Muscle layer of colon (tissue), 2 donors: ENCODE data around the gene ITGAE.

Experiments
- H3K27ac ChIP-seq: one replicate; pipeline ENCODE4 v1.7.0; 2013; ENCODE audit warnings: low read depth, mild to moderate bottlenecking, low read length, moderate library complexity
- H3K27me3 ChIP-seq, 2 donors: one replicate each; pipeline ENCODE4 v1.7.0; 2013; ENCODE audit warnings: low read length in 2 of 2, mild to moderate bottlenecking in 2 of 2; ENCODE audit not compliant: insufficient read depth in 2 of 2, control insufficient read depth in 1 of 2
- H3K36me3 ChIP-seq: one replicate; pipeline ENCODE4 v1.7.0; 2013; ENCODE audit warnings: mild to moderate bottlenecking, low read length; ENCODE audit not compliant: insufficient read depth
- H3K4me1 ChIP-seq: one replicate; pipeline ENCODE4 v1.7.0; 2013; ENCODE audit warnings: mild to moderate bottlenecking, low read length; ENCODE audit not compliant: insufficient read depth
- H3K4me3 ChIP-seq, 2 donors: one replicate each; pipeline ENCODE4 v1.7.0; 2013; ENCODE audit warnings: low read length in 2 of 2, low read depth in 1 of 2, mild to moderate bottlenecking in 1 of 2, moderate library complexity in 1 of 2
- H3K9ac ChIP-seq: one replicate; pipeline ENCODE4 v1.7.0; 2013; ENCODE audit warnings: low read length
- H3K9me3 ChIP-seq: one replicate; pipeline ENCODE4 v1.7.0; 2013; ENCODE audit warnings: mild to moderate bottlenecking, low read length
- donor health status: abdominal sarcoma.
- donor health status: Adenocarcinoma of cecum.

The ITGAE gene

DNA sequence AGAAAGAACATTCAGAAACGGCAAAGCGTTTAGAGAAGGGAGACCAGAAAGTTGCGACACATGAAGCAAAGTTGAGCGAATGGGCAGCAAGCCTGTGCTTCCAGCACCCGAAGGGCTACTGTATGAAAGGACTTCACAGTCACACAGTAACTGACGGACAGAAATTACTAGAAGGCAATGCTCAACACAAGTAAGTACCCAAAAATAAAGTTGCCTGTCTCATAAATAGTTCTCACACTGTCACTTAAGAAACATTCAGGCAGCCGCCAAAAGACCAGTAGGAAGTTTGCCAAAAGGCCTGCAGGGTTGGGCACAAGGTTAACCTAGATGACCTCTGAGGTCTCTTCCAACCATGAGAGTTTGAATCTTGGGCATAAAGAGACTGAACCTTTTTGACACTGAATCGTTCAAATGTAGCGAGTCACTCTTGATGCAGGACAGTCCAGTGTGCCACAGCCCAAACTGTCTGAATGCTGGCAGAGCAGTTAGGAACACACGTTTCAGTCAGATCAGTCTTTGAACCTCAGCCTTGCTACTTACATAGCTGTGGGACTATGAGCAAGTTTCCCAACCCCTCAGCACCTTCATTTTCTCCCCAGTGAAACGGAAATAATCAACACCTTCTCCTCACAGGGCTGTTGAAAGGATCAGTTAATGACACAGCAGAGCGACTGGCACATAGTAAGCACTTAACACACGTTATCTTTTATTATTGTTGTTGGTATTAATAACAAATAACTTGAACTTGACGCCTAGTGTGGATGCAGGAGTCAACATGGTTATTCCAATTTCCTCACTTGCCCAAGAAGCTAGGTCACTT is 34.6 kb upstream of the ITGAE start:
- no peak overlapping the region for H3K9ac ChIP-seq
- H3K27me3 ChIP-seq = no peaks in the 10 kb centered on the region
- no peaks in the 10 kb centered on the region for H3K4me1 ChIP-seq
- H3K27ac ChIP-seq = no peak overlapping the region
- no peaks in the 10 kb centered on the region for H3K9me3 ChIP-seq
- H3K36me3 ChIP-seq = peaks cover 27% of the 10 kb centered on the region
- H3K4me3 ChIP-seq = no peak overlapping the region

- no peak overlapping the region for H3K4me3 ChIP-seq
- H3K27me3 ChIP-seq = no peaks in the 10 kb centered on the region
- H3K9ac ChIP-seq = no peak overlapping the region
- H3K9me3 ChIP-seq = no peaks in the 10 kb centered on the region
- no peak overlapping the region for H3K27ac ChIP-seq
- H3K36me3 ChIP-seq = peaks cover 19% of the 10 kb centered on the region
- no peaks in the 10 kb centered on the region for H3K4me1 ChIP-seq
Measured at GRCh38 chr17:3834811-3835210, 33.8 kb upstream of the ITGAE start.

DNA sequence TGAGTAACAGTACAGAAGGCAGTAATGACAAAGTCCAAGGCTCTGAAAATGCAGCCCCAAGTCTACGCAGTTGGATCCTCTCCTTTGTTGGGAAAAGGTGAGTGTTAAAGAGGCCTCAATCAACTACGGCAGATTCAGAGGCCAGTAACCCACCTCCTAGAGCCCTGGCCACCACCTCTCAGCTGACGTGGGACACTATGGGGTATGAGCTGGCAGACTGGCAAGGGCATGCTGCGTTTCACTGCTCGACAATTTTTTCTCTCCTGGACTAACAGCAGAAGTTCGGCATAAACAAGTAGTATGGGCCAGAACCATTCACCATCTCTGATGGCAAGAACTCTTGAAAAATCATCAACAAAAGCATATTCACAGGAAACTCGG is 27.9 kb upstream of the ITGAE start:
- H3K36me3 ChIP-seq = peaks cover 24% of the 10 kb centered on the region
- peaks cover 14% of the 10 kb centered on the region for H3K4me1 ChIP-seq
- no peaks in the 10 kb centered on the region for H3K27me3 ChIP-seq
- H3K9ac ChIP-seq = no peak overlapping the region
- H3K9me3 ChIP-seq = no peaks in the 10 kb centered on the region
- no peak overlapping the region for H3K4me3 ChIP-seq
- peak overlapping the region; percentile 58 for H3K27ac ChIP-seq

GRCh38 chr17:3828151-3828851 is 27.3 kb upstream of the ITGAE start:
- no peaks in the 10 kb centered on the region for H3K27me3 ChIP-seq
- H3K27ac ChIP-seq = peak overlapping the region; percentile 58
- H3K9ac ChIP-seq = no peak overlapping the region
- H3K4me1 ChIP-seq = peaks cover 14% of the 10 kb centered on the region
- H3K9me3 ChIP-seq = no peaks in the 10 kb centered on the region
- peaks cover 22% of the 10 kb centered on the region for H3K36me3 ChIP-seq
- no peak overlapping the region for H3K4me3 ChIP-seq

DNA sequence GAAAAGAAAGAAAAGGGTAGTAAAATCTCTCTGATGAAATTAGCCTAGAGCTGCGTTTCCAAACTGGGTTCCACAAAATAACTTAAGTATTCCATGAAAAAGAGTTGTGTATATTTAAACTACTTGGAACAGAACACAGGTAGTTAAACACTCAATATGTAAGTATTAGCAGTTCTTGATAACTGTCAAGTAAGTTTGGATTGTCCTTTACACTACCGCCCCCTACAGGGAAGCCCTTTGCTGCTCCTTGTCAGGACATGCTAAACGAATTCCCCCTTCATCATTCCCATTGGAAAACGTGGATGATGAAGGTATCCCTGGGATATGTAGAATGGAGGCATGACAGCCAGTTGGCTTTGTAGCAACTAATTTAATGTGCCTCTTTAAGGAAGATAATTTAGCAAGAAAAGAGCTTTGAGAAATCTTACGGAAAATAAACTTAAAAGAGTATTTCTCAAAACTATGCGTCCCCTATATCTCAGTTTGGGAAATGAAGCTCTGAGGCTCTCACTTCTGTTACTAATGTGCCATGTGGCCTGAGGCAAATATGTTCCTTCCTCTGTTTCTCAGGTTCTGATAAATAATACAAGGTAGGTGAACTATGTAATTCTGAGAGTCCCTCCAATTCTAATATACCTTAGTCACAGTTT is 26.3 kb upstream of the ITGAE start:
- Histone ChIP-seq H3K4me1 (peaks cover 14% of the 10 kb centered on the region), H3K36me3 (peaks cover 29% of the 10 kb centered on the region), H3K27me3 (no peaks in the 10 kb centered on the region), H3K9ac (no peak overlapping the region), H3K27ac (no peak overlapping the region), H3K9me3 (no peaks in the 10 kb centered on the region), H3K4me3 (no peak overlapping the region)

DNA sequence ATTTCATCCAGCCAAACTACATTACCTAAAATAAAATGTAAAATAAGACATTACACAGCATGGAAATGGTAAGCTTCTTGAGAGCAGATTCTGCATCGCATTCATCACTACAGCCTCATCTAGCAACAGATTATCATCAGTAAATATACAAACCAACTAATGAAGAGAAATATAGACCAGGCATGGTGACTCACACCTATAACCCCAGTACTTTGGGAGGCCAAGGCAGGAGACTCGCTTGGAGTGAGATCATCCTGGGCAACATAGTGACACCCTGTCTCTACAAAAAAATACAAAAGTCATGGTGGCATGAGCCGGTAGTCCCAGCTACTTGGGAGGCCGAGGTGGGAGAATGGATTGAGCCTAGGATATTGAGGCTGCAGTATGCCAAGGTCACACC is 25.2 kb upstream of the ITGAE start:
- no peaks in the 10 kb centered on the region for H3K9me3 ChIP-seq
- H3K4me3 ChIP-seq = no peak overlapping the region
- peaks cover 14% of the 10 kb centered on the region for H3K4me1 ChIP-seq
- H3K9ac ChIP-seq = no peak overlapping the region
- no peak overlapping the region for H3K27ac ChIP-seq
- H3K36me3 ChIP-seq = peaks cover 40% of the 10 kb centered on the region
- no peaks in the 10 kb centered on the region for H3K27me3 ChIP-seq

GRCh38 chr17:3821101-3821500 is 20.1 kb upstream of the ITGAE start:
- Histone ChIP-seq H3K36me3 (peaks cover 71% of the 10 kb centered on the region), H3K27ac (no peak overlapping the region)

DNA sequence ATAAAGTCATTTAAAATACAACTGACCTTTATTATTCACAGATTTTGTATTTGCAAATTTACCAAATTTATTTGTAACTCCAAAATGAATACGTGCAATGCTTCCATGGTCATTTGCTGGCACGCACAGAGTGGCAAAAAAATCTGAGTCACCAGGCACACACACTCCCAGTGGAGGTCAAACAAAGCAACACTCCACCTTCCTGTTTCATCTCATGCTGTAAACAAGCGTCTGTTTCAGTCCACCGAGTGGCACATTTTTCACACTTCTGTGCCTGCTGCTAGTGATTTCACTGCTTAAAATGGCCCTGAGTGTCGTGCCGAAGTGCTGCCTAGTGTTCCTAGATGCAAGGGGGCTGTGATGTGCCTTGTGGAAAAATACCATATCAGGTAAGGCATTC is 17.8 kb upstream of the ITGAE start:
- H3K9me3 ChIP-seq = no peaks in the 10 kb centered on the region
- peaks cover 83% of the 10 kb centered on the region for H3K36me3 ChIP-seq
- no peak overlapping the region for H3K27ac ChIP-seq
- H3K27me3 ChIP-seq = no peaks in the 10 kb centered on the region
- H3K4me1 ChIP-seq = no peaks in the 10 kb centered on the region
- H3K9ac ChIP-seq = no peak overlapping the region
- H3K4me3 ChIP-seq = no peak overlapping the region

More at GRCh38 chr17:3821101-3821500, 20.1 kb upstream of the ITGAE start:
- H3K4me1 ChIP-seq = no peaks in the 10 kb centered on the region
- no peak overlapping the region for H3K9ac ChIP-seq
- no peak overlapping the region for H3K4me3 ChIP-seq
- no peaks in the 10 kb centered on the region for H3K9me3 ChIP-seq
- no peaks in the 10 kb centered on the region for H3K27me3 ChIP-seq

DNA sequence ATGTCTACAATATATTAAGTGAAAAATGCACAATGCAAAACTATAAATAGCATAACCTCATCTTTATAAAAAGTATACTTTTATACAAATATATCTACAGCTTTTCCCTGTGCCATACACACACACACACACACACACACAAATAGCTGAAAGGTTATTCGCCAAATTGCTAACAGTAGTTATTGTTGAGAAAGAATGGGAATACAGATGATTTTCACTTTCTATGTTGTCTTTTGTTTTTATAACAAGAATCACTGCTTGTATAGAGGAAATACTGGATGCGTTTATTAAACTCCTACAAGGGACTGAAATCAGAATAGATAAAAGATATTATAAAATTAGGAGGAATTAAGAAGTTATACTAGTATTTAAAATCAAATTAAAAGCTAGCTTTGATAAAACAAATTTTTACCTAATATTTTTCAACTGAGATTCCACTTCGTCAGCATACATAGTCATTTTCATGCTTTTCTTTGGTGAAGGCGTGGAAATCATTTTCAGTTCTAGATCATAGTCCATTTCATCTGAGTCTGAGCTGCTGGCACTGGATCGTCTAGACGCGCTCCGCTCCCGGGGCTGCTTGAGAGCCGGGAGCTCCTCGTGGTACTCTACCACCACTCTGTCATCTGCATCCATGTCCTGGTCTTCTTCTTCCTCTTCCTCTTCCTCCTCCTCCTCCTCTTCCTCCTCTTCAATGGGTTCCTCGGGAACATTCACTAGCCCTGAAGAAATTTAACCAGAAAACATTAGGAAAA is 17.0 kb upstream of the ITGAE start:
- Histone ChIP-seq H3K27me3 (no peaks in the 10 kb centered on the region), H3K9ac (no peak overlapping the region), H3K36me3 (peaks cover 90% of the 10 kb centered on the region), H3K27ac (no peak overlapping the region), H3K4me1 (no peaks in the 10 kb centered on the region), H3K9me3 (no peaks in the 10 kb centered on the region), H3K4me3 (no peak overlapping the region)

GRCh38 chr17:3815925-3816324 is 14.9 kb upstream of the ITGAE start:
- H3K9me3 ChIP-seq = no peaks in the 10 kb centered on the region
- H3K4me3 ChIP-seq = no peak overlapping the region
- H3K9ac ChIP-seq = no peak overlapping the region
- H3K36me3 ChIP-seq = peaks cover 87% of the 10 kb centered on the region
- no peaks in the 10 kb centered on the region for H3K27me3 ChIP-seq
- no peaks in the 10 kb centered on the region for H3K4me1 ChIP-seq
- H3K27ac ChIP-seq = no peak overlapping the region

DNA sequence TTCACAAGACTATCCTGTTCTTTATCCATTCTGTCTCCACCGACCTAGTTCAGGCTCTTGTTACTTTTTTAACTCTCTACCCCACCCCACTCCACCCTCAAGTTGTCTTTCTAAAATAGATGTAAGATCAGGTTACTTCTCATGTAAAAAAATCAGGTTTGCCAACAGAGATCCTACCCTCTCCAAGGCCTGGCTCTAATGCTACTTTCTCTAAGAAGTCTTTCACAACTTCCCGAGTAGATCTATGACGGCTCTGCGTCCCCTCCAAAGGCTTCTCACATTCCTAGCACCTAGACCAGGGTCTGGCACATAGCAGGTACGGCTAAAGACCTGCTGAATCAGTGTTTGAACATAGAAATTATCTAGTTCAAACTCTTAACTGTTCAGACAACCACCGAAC is 14.1 kb upstream of the ITGAE start:
- Histone ChIP-seq H3K4me1 (no peaks in the 10 kb centered on the region), H3K36me3 (peaks cover 87% of the 10 kb centered on the region), H3K27me3 (no peaks in the 10 kb centered on the region), H3K9me3 (no peaks in the 10 kb centered on the region), H3K9ac (no peak overlapping the region), H3K27ac (no peak overlapping the region), H3K4me3 (no peak overlapping the region)
